ENCODE results near the gene XIRP2. TPM values are rescaled to one million over a fixed set of nuclear protein-coding genes. Genes with fewer than 3 reads are reported as not detected.

The XIRP2 gene
- total and polyA plus RNA-seq, 2 of the 13 experiments (the other 11 are each of a cell fraction or from before 2014, with no cell fraction given): 0.04 to 0.05 TPM

GRCh38 chr2:167212014-167212648, 323.9 kb downstream of the XIRP2 start (continued):
- TF ChIP-seq ZNF710 (CRISPR knock-in tag; IDR thresholded peaks at IDR 0.05; ENCODE audit: borderline replicate concordance) (no peak), HOXD1 (CRISPR knock-in tag; IDR thresholded peaks at IDR 0.05) (no peak), ZBTB7B (CRISPR knock-in tag; IDR thresholded peaks at IDR 0.05) (no peak), IRF9 (CRISPR knock-in tag; IDR thresholded peaks at IDR 0.05; ENCODE audit: borderline replicate concordance) (no peak), UBTF (CRISPR knock-in tag; IDR thresholded peaks at IDR 0.05) (no peak), HNF1A (IDR thresholded peaks at IDR 0.05; ENCODE audit: low read depth) (no peak), HNF1A (CRISPR knock-in tag; IDR thresholded peaks at IDR 0.05; ENCODE audit: borderline replicate concordance) (no peak), ARID3A (IDR thresholded peaks at IDR 0.05; ENCODE audit: low read depth, low read length) (0 out of 2 replicates have a peak, but pooled peaks have one; percentile 27), ZNF777 (CRISPR knock-in tag; IDR thresholded peaks at IDR 0.05) (no peak), ZSCAN25 (CRISPR knock-in tag; IDR thresholded peaks at IDR 0.05) (no peak), ZNF670 (CRISPR knock-in tag; IDR thresholded peaks at IDR 0.05; ENCODE audit: borderline replicate concordance) (no peak), CCDC6 (CRISPR knock-in tag; IDR thresholded peaks at IDR 0.05) (no peak), FOXJ3 (CRISPR knock-in tag; IDR thresholded peaks at IDR 0.05; ENCODE audit: borderline replicate concordance) (no peak), BORCS8-MEF2B (CRISPR knock-in tag; IDR thresholded peaks at IDR 0.05) (no peak), MTERF4 (CRISPR knock-in tag; IDR thresholded peaks at IDR 0.05) (no peak), RFXAP (CRISPR knock-in tag; IDR thresholded peaks at IDR 0.05; ENCODE audit: borderline replicate concordance) (no peak), FOXK1 (CRISPR knock-in tag; IDR thresholded peaks at IDR 0.05; ENCODE audit: borderline replicate concordance, low read depth) (no peak)
